Stimulated activated CD8-positive, alpha-beta memory T cell treated with anti-CD3 and anti-CD28 coated beads, Interleukin-7, amount 100 ng/mL, for 4 hours (primary cell): ENCODE results near the gene SLX4.
"Not testable (repeated sequence)": the region's sequence is repeated elsewhere in the genome, so short reads cannot be mapped to it uniquely, and the experiment has no call there.

Experiments used
- DNase-seq, 2 donors: peaks; one replicate each; pipeline ENCODE4 v3.0.0-alpha.2; 2020; ENCODE audit warnings: low read depth in 2 of 2

Gene SLX4

DNA sequence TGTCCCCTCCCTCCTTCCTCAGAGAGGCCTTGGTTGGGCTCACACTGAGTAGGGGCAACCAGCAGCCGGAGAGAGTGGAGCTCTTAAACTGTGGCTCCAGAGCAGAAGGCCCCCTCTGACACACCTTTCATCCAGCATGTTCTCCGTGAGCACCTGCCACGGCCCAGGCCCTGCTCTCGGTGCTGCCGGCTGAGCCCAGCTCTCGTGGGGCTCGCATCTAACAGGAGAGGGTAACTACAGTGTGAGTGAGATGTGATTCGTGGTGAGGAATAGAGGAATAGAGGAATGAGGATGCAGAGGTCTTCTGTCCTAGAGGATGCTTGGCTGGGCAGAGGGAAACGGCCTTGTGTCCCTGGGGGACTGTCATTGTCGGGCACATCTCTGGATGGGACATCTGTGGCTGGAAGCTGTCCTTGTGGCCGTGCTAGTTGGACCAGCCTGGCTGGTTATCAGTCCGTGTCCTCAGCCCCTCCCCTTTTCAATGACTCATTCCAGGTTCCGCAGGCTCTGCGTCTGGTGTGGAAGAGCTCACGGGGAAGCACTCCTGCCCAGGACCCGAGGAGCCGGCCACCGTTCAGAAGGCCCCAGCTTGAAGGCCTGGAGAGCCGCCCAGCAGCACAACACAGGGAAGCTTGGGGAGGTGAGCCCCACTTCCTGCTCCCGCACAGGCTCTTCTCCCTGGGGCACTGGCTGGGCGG is 31.1 kb upstream of the SLX4 start:
- DNase-seq, result no peak

DNA sequence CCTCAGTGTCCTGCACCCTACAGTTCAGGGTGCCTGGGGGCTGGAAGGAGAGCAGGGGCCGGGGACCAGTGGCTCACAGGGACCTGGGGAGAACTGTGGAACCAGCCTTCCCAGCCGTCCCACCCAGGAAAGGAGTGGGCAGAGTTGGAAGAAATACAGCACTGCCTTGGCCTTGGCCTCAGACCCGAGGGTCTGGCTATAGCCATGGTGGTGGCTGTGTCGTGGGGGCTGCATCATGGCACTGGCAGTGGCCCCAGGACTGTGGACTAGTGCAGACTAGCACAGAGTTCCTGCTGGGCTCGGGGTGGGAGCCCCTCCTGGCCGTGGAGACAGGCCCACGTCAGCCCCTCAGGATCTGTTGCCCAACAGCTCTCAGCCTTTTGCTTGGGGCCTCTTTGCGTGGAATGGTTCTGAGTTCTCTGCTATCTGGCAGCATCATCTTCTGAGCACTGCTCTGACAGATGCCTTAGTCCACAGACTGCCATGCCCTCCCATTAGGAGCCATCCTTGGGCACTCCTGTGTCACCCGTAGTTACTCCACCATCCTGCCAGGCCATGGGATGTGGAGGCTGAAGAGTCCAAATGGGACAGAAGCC is 30.5 kb upstream of the SLX4 start:
- DNase-seq, result no peak

DNA sequence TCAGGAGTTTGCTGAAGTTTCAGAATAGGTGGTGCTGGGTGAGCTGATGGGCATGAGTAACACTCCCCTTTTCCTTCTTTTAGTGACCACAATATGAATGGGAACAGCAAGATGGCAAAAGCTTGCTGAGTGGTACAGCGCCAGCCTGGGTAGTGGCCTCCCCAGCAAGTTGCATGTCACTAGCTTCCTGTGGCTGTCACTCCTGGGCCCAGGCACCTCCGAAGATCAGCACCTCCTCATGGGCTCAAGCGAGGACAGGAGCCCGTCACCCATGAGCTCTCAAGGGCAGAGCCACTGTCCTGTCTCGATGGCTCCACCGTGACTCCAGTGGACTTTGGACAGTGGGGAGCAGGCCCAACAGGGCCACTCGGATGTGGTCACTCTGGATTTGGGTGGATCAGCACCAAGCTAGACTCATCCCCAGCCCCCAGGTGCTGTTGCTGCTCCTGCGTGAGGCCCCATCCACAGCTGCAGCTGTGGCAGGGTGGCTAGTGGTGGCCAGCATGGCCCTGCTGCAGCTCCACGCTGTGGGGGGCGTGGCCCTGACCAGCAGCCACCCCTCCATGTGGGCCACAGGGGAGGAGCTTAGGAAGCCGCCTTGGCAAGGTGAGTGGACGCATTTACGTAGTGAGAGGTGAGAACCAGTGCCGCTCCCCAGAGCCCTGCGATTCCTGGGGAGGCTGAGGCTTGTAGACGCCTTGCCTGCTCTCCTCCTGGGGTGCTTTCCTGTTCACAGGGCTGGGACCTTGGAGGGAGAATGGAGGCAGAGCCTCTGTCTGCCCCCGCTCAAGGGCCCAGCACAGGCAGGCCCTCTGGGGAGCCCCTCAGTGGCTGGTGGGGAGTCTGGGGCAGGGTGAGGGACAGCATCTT is 29.5 kb upstream of the SLX4 start:
- no peak for DNase-seq

DNA sequence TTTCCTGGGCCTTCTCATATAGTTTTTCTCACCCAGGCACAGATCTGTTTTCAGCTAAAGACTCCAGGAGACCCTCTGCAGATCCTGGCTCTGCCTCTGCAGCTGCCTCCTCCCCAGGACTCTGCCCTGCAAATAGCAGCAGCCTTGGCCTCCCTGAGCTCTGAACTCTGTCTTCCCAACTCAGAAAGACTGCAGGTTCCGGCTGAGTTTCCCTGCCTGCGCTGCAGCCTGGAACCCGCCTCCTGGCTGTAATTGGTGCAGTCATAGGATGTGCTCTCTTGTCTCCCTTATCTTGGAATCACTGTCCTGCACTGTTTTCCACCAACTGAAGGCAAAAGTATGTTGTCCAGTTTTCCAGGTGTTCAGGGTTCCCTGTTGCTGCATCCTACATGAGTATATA is 28.8 kb upstream of the SLX4 start:
- DNase-seq, result no peak

DNA sequence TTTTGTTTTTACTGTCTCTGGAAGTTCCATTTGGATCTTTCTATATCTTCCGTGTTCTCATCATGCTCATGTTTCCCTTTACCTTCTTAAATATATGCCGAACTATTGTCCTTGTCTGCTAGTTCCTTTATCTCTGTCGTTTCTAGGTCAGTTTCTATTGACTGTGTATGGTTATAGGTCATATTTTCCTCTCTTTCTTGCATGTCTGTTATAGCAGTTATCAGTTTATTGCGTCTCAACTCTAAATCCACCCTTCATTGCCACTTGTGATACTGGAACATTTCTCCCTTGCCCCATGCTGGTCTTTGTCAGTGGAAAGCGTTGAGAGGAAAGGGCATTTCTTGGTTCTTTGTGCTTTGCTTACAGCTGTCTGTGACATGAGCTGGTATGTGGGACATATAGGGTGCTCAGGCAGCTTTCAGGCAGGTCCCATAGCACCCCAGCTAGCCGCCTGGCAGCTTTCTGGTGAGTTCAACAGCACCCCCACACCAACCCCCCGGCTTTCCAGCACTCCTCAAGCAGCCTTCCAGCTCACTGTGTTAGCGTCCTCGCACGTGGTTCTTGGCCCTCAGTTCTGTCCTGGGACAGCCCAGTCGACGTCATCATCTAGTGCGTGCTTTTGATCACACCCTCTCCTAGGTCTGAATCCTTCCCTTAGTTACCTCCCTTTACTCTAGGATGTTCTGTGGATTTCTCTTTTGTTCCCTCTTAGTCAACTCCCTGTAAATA is 27.7 kb upstream of the SLX4 start:
- DNase-seq, result no peak

DNA sequence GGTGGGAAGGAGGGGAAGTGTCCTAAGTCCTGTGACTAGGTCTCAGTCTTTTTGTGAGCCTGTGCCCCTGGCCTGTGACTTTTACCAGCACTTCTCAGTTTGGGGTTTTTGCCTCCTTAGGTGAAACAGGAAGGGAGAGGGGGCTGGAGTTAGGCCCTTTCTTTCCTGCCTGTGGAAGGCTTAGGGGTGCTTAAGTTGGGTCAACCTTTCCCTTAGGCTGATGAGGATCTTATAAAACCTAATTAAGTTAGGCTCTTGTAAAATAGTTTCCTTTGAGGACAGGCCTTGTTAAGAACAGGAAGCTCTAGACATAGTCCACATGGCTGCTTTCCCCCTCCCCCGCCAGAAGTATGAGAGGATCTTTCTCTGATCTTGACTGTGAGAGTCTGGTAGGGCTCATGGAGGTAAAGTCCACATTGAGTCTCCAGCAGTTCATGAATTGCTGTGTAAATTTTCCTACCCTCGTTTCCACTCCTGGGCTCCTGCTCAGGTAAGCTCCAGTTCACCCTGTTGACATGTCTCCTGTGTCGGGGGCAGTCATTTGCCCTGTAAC is 26.0 kb upstream of the SLX4 start:
- DNase-seq, result no peak

DNA sequence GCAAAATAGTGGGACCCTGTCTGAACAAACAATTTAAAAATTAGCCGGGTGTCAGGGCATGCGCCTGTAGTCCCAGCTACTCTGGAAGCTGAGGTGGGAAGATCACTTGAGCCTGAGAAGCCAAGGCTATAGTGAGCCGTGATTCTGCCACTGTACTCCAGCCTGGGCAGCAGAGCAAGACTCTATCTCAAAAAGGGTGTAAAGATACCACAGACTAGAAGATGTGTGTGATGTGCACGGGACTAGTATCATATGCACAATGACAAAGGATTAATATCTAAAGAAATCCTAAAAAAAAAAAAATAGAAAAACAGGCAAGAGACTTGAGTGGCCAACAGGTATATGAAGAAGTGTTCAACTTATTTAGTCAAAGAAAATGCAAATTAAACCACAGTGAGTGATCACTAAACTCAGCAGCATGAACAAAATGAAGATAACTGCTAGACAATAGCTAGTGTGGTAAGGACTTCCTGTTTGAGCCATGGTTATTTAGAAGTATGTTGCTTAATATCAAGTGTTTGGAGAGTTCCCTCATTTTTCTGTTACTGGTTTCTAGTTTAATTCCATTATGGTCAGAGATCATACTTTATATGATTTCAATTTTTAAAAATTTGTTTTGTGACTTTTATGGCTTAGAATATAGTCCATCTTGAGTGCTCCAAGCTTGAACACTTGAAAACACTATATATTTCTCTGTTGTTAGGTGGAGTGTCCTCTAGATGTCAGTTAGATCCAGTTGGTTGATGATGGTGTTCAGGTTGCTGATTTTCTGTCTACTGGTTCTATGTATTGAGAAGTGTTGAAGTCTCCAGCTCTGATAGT is 14.7 kb upstream of the SLX4 start:
- no peak for DNase-seq

DNA sequence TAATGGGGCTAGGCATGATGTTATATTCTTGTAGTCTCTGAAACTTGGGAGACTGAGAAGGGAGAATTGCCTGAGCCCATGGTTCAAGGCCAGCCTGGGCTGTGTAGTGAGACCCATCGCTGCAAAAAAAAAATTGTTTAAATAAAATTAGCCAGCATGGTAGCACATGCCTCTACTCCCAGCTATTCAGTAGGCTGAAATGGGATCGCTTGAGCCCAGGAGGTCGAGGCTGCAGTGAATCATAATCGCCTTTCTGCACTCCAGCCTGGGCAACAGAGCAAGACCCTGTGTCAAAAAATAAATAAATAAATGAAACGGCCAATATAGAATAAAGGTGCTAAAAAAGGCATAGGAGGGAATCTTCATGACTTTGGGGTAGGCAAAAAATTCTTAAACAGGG is 13.9 kb upstream of the SLX4 start:
- DNase-seq, result no peak

DNA sequence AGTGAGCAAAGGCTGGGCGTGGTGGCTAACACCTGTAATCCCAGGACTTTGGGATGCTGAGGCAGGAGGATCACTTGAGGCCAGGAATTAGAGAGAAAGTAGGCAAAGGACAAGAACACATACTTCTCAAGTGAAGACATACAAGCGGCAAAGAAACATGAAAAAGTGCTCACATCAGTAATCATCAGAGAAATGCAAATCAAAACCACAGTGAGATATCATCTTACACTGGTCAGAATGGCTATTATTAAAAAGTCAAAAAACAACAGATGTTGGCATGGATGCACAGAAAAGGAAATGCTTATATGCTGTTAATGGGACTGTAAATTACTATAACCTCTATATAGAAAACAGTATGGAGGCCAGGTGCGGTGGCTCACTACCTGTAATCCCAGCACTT is 12.2 kb upstream of the SLX4 start:
- no peak for DNase-seq

DNA sequence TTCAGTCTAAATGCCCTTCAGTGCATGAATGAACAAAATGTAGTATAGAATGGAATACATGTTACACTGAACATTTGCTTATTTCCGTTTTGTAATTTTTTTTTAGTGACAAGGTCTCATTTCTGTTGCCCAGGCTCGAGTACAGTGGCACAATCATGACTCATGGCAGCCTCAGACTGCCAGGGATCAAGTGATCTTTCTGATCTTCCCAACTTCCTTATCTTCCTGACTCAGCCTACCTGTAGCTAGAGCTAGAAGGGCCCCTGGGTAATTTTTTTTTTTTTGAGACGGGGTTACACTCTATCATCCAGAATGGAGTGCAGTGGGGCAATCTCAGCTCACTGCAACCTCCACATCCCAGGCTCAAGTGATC is 7.3 kb upstream of the SLX4 start:
- no peak for DNase-seq

DNA sequence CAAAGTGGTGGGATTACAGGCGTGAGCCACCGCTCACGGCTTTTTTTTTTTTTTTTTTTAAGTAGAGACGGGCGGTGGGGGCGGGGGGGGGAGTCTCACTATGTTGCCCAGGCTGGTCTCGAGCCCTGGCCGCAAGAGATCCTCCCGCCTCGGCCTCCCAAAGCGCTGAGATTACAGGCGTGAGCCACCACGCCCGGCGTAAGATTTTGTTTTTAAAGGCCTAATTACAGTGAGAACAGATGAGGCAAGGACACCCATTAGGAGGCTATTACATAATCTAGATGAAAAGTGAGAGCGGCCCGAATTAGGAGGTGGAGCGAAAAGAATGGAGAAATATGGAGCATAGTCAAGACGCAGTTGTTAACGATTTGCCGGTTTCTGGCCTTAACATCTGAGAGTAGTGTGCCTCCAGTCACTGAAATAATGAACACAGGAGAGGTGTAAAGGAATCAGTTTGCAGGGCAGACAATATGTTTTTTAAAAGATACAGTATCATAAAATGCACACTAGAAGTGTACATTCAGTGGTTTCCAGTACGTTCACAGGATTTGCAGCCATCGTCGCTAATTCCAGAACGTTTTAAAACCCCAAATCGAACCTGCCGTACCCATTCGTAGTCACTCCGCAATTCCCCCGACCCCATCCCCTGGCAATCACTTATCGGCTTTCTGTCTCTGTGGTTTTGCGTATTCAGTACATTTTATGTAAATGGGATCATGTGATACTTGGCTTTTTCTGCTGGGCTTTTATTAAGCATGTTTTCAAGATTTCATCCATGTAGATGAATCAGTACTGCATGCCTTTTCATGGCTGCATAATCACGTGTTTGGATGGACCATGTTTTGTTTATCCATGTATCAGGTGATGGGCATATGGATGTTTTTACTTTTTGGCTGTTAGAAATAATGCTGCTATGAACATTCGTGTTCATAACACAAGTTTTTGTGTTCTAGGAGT is 1.4 kb upstream of the SLX4 start:
- DNase-seq, result no peak

DNA sequence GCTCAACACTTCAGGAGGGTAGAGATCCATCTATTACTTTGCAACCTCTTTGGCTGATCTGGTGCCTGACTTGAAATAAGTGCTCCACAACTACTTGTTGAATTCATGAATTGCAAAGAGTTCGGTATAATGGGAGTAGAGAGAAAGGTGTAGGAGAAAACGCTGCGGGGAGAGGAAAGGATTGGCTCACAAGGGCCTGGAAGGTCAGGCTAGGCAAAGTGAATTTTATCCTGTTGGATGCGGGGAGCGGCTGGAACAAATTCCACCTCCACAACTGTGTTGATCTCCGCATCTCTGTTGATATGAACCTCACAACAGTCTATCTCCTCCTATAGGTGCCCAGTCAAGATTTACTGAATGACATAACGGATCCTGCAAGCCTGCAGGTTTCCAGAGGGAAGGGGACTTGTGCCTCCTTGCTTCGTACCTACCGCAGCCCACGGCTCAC is 684 bp downstream of the SLX4 start:
- DNase-seq, result no peak

DNA sequence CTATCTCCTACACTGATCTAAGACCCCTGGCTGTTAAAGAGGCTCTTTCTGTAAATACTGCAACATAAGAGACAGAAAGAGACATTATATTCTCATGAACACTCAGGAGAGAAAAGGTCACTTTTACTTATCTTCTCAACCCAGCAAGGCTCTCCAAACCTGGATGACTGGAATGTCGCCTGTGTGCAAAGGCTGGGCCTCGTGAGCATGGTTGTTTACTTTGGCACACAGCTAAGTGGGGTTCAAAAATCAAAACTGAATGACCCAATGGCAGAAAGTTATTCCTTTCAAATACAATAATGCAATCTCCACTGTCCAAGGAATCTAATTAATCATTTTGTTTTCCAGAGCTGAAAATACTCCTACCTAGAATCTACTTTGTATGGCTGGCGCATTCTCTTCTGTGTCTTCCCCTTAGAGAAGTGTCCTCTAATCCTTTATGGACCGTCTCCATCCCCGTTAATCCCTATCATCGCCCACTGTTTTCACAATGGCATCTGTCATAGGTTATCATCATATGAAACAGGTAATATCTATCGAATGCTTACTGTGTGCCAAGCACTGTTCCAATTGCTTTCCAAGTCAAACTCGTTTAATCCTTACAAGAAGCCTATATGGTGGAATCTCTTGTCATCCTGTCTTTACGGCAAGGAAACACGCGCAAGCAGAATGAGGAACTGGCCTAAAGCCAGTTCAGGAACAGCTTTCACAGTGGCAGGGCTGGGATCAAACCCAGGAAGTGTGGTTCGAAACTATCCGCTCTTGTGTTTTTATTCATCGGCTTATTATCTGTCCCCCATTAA is 1.3 kb downstream of the SLX4 start:
- DNase-seq, result no peak

DNA sequence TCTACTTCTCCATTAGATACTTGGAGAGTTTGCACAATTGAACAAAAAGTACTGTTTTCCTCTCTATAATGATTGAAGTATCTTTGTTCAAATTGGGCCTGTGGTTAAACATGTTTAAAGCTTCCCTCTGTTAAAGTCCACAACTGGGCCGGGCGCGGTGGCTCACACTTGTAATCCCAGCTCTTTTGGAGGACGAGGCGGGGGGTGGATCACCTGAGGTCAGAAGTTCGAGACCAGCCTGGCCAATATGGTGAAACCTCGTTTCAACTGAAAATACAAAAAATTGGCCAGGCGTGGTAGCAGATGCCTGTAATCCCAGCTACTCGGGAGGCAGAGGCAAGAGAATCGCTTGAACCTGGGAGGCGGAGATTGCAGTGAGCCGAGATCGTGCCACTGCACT is 2.4 kb downstream of the SLX4 start:
- not testable (repeated sequence) for DNase-seq

DNA sequence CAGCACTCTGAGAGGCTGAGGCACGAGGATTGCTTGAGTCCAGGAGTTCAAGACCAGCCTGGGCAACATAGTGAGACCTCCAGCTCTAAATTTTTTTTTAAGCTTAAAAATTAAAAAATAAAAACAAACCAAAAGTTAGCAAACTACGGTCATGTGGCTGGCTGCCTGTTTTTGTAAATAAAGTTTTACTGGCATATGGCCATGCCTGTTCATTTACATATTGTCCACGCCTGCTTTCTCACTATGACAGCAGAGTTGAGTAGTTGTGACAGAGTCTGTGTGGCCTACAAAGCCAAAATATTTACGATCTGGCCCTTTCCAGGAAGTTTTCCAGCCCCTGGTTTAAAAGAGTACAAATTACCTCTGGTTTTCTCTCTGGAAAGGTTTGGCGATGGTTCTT is 3.3 kb downstream of the SLX4 start:
- no peak for DNase-seq

DNA sequence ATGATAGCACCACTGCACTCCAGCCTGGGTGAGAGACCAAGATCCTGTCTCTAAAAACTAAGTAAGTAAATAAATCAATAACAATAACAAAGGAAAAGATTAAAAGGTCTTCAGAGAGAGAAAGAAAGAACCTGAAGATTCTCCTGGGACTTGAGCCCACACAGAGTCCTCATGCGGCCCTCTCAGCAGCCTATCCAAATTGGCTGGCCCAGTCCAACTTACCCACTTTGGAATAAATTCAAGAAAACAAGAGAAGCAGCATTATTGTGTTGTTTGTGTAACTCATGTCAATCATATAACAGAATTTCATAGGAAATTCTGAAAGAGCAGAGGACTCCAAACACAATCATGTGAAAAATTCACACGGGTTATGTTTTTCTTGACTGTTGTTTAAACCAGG is 3.8 kb downstream of the SLX4 start:
- DNase-seq, result no peak

DNA sequence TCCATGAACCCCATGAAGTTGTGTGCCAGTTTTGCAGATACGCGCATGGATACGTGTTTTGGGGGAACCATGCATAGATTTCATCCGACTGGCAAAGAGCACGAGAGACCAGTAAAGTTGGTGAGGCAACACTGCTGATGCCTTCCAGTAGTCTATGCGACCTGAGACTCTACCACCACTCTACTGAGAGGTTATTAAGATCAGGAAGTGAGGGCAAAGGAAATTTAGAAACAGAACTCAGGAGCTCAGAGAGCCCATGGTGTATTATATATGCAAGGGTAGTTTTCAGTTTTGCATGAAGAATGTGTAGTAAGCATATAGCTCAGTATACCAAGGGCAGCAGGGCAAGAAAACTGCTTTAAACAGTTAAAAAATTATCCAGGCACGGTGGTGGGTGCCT is 4.2 kb downstream of the SLX4 start:
- no peak for DNase-seq

DNA sequence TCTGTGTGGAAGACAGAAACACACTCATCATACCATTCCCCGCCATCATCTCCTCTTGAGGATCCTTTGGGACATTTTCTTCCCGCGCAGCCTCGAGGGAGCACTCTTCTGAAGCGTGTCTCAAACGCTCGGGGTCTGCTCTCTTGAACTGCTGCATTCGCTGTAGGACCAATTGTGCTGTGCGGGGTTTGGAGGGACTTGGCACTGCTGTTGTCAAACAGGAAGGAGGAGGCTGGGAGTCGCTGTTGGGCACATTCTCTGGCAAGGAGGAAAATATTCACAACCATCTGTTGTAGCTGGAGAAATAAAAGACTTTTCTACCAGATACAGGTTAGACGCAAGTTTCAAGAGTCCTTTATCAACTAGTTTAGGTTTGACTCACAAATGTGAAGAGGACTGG is 5.0 kb downstream of the SLX4 start:
- no peak for DNase-seq

DNA sequence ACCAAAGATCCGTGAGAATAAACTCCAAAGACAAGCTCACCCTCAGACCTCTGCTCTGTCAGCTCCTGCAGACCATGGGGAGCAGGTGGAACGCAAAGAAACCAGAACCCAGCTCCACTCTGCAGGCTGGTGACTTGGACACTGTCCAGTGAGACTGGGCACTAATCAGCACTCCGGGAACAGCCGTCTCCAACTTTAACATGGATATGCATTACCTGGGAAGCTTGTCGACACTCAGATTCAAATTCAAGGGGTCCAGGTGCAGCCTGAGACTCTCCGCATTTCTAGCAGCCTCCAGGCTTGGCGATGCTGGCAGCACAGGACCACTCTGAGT is 9.1 kb downstream of the SLX4 start:
- DNase-seq, result no peak
